MCF 10A (cell line): ENCODE results near the gene TCF4. TPM values are rescaled to one million over a fixed set of nuclear protein-coding genes. Genes with fewer than 3 reads are reported as not detected.
A peak's percentile ranks its signal among the peaks of the same experiment; 100 is the strongest.

Source experiments
- BruUV-seq: library from RNA; stranded (reverse); fragments of 400-500 nt; replicated peaks from 2 replicates; lab custom pipeline; 2021; lab: Mats Ljungman, UMichigan
- CTCF ChIA-PET: fragments of 300-600 bp; sonication (Branson Sonifier 250); formaldehyde crosslinking; extraction: SDS; loops from one replicate; lab custom pipeline; 2021; ENCODE audit warnings: antibody characterized with exemption, inconsistent platforms; lab: Yijun Ruan, JAX
- POLR2A ChIA-PET: fragments of 300-600, 350-650 bp; sonication (Branson Sonifier 250); formaldehyde crosslinking; extraction: SDS; loops from one replicate; lab custom pipeline; 2020; ENCODE audit warnings: antibody characterized with exemption, inconsistent platforms; lab: Yijun Ruan, JAX
- DNase-seq: peaks from one replicate; pipeline ENCODE4 v3.0.0-alpha.2; 2018; ENCODE audit not compliant: unreplicated experiment
- H3K27ac Mint-ChIP-seq: one replicate; pipeline ENCODE4 v1.8.0; 2022; ENCODE audit warnings: mild to moderate bottlenecking, low read depth, mixed read lengths; ENCODE audit not compliant: unreplicated experiment
- H3K27me3 Mint-ChIP-seq: one replicate; pipeline ENCODE4 v1.8.0; 2022; ENCODE audit warnings: mixed read lengths; ENCODE audit not compliant: insufficient read depth, unreplicated experiment
- H3K36me3 Mint-ChIP-seq: one replicate; pipeline ENCODE4 v1.8.0; 2022; ENCODE audit warnings: mild to moderate bottlenecking, moderate library complexity, mixed read lengths; ENCODE audit not compliant: insufficient read depth, unreplicated experiment
- H3K4me1 Mint-ChIP-seq: one replicate; pipeline ENCODE4 v1.8.0; 2022; ENCODE audit warnings: mixed read lengths; ENCODE audit not compliant: insufficient read depth, unreplicated experiment
- H3K4me3 Mint-ChIP-seq: one replicate; pipeline ENCODE4 v1.8.0; 2022; ENCODE audit warnings: mild to moderate bottlenecking, moderate library complexity, mixed read lengths; ENCODE audit not compliant: unreplicated experiment
- H3K9me3 Mint-ChIP-seq: one replicate; pipeline ENCODE4 v1.8.0; 2022; ENCODE audit warnings: mixed read lengths; ENCODE audit not compliant: unreplicated experiment
- intact Hi-C: fragments of 100-400 bp; cut with micrococcal nuclease; formaldehyde crosslinking; loops from 2 replicates; pipeline ENCODE4 v1.14.1; 2022
- total RNA-seq: library from RNA; stranded (reverse); gene quantifications from 2 replicates; pipeline ENCODE4 v1.2.3, GENCODE V29; 2022
- TF ChIP-seq, protein P1 (sequence below): fragments of 200-600 bp; IDR thresholded peaks from one replicate; pipeline ENCODE4 v1.8.0; 2022; ENCODE audit warnings: antibody characterized with exemption, mild to moderate bottlenecking; ENCODE audit not compliant: unreplicated experiment

Gene TCF4
- total RNA-seq, 1 experiment from 2014 or later: 6.2 TPM

GRCh38 chr18:55189972-55190371 is 398.0 kb downstream of the TCF4 start:
- ChIA-PET CTCF (interaction anchor here (0.6 kb wide), 1 partner anchor 137 kb away, joined by 4 read pairs; no protein-coding TSS in a partner anchor), POLR2A (interaction anchor here (0.7 kb wide), 1 partner anchor 10 kb away, joined by 3 read pairs; no protein-coding TSS in a partner anchor)
- no peak for DNase-seq
- H3K27me3 Mint-ChIP-seq: peaks cover 17% of the 10 kb centered on the region
- H3K4me3 Mint-ChIP-seq: no peak overlapping the region
- intact Hi-C loops: no loop called here
- TF ChIP-seq, protein P1, sequence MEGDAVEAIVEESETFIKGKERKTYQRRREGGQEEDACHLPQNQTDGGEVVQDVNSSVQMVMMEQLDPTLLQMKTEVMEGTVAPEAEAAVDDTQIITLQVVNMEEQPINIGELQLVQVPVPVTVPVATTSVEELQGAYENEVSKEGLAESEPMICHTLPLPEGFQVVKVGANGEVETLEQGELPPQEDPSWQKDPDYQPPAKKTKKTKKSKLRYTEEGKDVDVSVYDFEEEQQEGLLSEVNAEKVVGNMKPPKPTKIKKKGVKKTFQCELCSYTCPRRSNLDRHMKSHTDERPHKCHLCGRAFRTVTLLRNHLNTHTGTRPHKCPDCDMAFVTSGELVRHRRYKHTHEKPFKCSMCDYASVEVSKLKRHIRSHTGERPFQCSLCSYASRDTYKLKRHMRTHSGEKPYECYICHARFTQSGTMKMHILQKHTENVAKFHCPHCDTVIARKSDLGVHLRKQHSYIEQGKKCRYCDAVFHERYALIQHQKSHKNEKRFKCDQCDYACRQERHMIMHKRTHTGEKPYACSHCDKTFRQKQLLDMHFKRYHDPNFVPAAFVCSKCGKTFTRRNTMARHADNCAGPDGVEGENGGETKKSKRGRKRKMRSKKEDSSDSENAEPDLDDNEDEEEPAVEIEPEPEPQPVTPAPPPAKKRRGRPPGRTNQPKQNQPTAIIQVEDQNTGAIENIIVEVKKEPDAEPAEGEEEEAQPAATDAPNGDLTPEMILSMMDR: no peak
- H3K9me3 Mint-ChIP-seq: no peaks in the 10 kb centered on the region
- no peak overlapping the region for H3K27ac Mint-ChIP-seq
- no peaks in the 10 kb centered on the region for H3K4me1 Mint-ChIP-seq
- H3K36me3 Mint-ChIP-seq: no peaks in the 10 kb centered on the region
- no TSS peak for BruUV-seq

DNA sequence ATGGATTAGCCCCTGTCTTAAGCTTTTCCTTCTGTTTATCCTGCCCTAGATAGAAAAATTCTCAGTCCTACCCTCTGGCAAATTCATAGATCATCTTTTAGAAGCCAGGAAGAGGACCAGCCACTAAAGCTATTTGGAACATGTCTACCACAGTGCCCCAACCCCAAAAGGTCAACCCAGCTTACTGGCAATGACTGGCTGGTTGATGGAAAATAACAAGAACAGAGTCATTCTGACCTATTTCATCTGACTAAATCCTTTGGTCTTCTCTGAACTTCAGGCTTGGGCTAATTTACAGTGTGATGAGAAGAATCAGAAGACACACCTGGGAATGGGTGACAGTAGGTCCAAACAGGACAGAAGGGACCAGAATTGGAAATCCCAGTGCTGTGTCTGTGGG is 401.4 kb downstream of the TCF4 start:
- H3K4me1 Mint-ChIP-seq: no peaks in the 10 kb centered on the region
- H3K4me3 Mint-ChIP-seq: no peak overlapping the region
- peaks cover 17% of the 10 kb centered on the region for H3K27me3 Mint-ChIP-seq
- intact Hi-C loops: no loop called here
- POLR2A ChIA-PET: no interaction called here
- CTCF ChIA-PET: no interaction called here
- TF ChIP-seq, protein P1: no peak
- no peaks in the 10 kb centered on the region for H3K36me3 Mint-ChIP-seq
- no TSS peak for BruUV-seq
- DNase-seq: no peak
- no peaks in the 10 kb centered on the region for H3K9me3 Mint-ChIP-seq
- H3K27ac Mint-ChIP-seq: no peak overlapping the region

GRCh38 chr18:55185391-55185790 is 402.6 kb downstream of the TCF4 start:
- BruUV-seq: no TSS peak
- ChIA-PET POLR2A (no interaction called here), CTCF (interaction anchor here (0.7 kb wide), 1 partner anchor 50 kb away, joined by 3 read pairs; no protein-coding TSS in a partner anchor)
- no peak overlapping the region for H3K27ac Mint-ChIP-seq
- no peaks in the 10 kb centered on the region for H3K4me1 Mint-ChIP-seq
- H3K9me3 Mint-ChIP-seq: no peaks in the 10 kb centered on the region
- no peak overlapping the region for H3K4me3 Mint-ChIP-seq
- TF ChIP-seq, protein P1: no peak
- H3K27me3 Mint-ChIP-seq: peaks cover 17% of the 10 kb centered on the region
- intact Hi-C loops: no loop called here
- H3K36me3 Mint-ChIP-seq: no peaks in the 10 kb centered on the region
- peak; percentile 24 for DNase-seq

DNA sequence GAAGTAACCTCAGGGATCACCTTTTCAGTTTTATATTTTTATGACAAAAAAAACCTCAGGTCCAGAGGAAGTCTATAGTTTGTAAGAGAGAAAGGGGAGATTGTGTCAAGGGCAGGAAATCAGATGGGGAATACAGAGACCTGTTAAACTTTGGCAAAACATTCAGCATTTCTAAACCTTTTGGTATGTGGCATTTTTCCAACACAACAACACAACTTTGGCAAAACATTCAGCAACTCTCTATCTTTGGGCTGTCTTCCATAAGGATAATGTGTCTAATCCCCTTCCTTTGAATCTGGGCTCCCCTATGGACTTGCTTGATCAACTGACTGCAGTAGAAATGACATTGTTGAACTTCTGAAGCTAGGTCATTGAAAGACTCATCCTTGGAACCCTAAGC is 408.2 kb downstream of the TCF4 start:
- Mint-ChIP-seq H3K4me1 (no peaks in the 10 kb centered on the region), H3K9me3 (no peaks in the 10 kb centered on the region), H3K27me3 (no peaks in the 10 kb centered on the region), H3K36me3 (no peaks in the 10 kb centered on the region), H3K27ac (no peak overlapping the region), H3K4me3 (no peak overlapping the region)
- intact Hi-C loops: no loop called here
- ChIA-PET POLR2A (no interaction called here), CTCF (interaction anchor here (0.8 to 1.2 kb wide), 2 partner anchors 9 to 55 kb away, joined by 3 to 4 read pairs; no protein-coding TSS in a partner anchor)
- no TSS peak for BruUV-seq
- TF ChIP-seq, protein P1: no peak
- peak; percentile 13 for DNase-seq
